OCI-LY1 (cell line): ENCODE data around the gene DUSP3.

Experiments
- CTCF ChIP-seq: fragments of 200-600 bp; sonication (generic), shearing (Covaris generic); IDR thresholded peaks from 2 replicates; pipeline ENCODE4 v1.5.1; 2017; ENCODE audit warnings: mild to moderate bottlenecking, antibody characterized with exemption, low read length, moderate library complexity, mixed read lengths
- EZH2 ChIP-seq: fragments of 200-600 bp; sonication (generic), shearing (Covaris generic); IDR thresholded peaks from 2 replicates; pipeline ENCODE4 v1.8.0; 2017; ENCODE audit warnings: borderline replicate concordance, mixed run types, mild to moderate bottlenecking, antibody characterized with exemption, low read length, moderate library complexity, mixed read lengths

- no peak for TF ChIP-seq EZH2
- no peak for TF ChIP-seq CTCF
Measured at GRCh38 chr17:43808076-43808475, 29.3 kb upstream of the DUSP3 start.
